GM12801 (cell line): ENCODE results near the gene JAZF1.

Source experiments
- TF ChIP-seq, protein P1 (sequence below): IDR thresholded peaks from one replicate; pipeline ENCODE4 v1.5.1; 2011; ENCODE audit warnings: control low read depth; ENCODE audit not compliant: insufficient read length; ENCODE audit errors: extremely low read depth

Gene JAZF1

DNA sequence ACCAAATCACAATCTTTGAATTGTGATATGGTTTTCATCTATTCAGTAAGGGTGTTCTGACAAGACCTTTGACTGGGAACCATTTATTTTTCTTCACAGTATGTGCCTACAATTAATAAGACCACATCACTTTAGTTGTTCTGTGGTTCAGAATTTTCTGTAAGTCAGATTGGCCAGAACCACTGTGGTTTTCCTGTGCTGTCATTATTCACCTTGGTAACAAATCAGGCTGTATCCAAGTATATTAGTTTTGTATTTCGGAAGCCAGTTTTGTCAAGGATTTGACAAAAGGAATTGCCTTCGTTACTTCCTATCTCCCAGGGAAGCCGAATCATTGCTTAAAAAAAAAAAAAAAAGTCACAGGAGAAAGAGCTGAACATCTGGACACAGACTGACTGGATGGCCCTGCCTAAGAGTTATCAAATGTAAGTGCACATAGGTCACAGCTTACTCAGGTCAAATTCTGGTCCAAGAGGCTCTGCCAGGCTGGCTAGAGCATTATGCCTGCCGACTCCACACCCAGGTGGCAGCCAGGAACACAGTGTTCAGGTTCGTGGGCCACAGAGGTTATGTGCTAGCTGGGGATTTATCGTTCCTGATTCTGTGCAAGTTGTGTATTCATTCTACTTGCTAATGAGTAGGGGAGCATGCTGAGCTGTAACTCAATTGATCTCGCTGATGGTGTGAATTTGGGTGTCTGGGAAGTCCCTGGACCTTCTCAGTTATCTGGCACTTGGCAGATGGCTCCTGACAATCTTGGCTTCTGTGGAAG is 175.3 kb downstream of the JAZF1 start:
- TF ChIP-seq, protein P1, sequence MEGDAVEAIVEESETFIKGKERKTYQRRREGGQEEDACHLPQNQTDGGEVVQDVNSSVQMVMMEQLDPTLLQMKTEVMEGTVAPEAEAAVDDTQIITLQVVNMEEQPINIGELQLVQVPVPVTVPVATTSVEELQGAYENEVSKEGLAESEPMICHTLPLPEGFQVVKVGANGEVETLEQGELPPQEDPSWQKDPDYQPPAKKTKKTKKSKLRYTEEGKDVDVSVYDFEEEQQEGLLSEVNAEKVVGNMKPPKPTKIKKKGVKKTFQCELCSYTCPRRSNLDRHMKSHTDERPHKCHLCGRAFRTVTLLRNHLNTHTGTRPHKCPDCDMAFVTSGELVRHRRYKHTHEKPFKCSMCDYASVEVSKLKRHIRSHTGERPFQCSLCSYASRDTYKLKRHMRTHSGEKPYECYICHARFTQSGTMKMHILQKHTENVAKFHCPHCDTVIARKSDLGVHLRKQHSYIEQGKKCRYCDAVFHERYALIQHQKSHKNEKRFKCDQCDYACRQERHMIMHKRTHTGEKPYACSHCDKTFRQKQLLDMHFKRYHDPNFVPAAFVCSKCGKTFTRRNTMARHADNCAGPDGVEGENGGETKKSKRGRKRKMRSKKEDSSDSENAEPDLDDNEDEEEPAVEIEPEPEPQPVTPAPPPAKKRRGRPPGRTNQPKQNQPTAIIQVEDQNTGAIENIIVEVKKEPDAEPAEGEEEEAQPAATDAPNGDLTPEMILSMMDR: no peak

DNA sequence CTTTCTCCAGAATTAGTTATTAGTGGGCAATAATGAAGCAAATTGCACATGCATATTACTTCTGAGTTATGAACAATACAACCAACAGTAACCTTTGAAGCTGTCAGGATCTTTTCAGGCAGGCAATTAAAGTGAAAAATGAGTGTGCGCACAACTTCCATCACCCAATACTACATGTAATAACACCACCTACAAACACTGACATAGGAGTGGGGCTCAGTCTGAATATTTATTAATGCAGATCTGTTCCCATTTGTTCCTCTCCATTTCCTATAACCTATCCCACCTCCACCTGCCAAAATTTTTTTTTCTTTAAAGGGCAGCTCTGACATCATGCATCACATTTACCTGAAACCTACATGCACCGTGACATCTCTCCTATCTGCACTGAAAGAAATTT is 177.2 kb downstream of the JAZF1 start:
- TF ChIP-seq, protein P1: no peak

DNA sequence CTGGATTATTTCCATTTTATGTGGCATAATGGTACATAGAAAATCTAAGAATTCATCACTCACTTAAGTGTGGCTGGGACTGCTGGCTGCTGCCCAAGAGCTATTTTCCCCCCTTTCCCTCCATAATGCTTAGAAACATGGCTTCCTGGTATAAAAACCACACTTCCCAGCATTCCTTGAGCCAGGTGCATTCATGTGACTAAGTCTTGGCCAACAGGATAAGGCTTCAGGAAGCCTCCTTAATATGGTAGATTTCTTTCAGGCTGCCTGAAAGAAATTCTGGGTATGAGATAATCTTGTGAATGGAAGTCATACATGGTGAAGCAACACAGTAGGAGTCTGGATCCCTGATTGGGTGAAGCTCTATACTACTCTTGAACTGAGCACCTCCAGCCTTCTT is 178.0 kb downstream of the JAZF1 start:
- TF ChIP-seq, protein P1: no peak

DNA sequence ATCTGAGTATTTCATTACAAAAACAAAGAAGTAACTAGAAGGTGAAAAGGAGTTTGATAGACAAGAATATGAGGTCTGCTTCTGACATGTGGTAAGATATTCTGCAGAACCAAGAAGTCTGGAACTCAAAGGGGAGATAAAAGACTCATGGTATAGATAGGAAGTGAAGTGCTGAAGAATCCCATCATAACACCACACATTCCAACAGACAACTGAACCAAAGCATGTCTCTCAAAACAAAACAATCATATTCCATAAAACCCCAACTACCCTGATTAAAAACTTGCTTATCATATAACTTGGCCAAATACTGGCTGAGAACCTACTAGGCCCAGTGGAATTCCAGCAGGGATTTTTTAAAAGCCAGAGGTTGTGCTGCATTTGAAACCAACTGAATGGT is 178.7 kb downstream of the JAZF1 start:
- TF ChIP-seq, protein P1: no peak

DNA sequence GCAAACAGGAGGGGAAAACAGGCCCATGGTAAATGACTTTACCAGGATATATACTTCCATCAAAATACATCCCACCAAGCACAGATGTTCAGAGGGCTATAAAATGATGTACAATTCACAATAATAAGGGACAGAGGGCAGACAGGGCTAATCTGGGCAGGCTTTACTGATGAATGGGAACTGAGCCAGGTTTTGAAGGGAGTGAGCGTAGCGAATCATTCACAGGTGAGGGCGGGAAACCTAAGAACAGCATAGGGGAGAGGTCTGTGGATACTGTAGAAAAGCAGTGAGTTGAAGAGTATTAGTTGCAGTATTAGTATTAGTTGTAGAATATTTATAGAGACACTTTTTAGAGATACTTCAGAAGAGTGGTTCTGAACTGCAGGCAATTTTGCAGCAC is 180.8 kb downstream of the JAZF1 start:
- TF ChIP-seq, protein P1: no peak

DNA sequence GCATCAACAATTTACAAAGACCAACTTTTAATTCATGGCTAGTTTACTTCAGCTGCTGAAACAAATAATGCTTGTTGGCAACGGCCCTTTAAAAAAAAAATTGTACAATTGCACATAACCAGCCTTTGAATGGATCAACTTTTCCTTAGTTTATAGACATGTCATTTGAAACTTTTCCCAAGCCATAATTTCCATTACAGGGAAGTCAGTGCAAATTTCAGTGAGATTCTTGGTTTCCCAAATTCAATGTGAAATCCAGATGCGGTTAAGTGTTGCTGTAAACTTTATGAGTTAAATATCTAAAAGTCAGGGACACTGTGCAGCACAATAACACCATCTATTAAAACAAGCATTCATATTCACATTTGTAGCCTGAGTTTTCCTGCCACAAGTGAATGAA is 182.2 kb downstream of the JAZF1 start:
- TF ChIP-seq, protein P1: no peak

DNA sequence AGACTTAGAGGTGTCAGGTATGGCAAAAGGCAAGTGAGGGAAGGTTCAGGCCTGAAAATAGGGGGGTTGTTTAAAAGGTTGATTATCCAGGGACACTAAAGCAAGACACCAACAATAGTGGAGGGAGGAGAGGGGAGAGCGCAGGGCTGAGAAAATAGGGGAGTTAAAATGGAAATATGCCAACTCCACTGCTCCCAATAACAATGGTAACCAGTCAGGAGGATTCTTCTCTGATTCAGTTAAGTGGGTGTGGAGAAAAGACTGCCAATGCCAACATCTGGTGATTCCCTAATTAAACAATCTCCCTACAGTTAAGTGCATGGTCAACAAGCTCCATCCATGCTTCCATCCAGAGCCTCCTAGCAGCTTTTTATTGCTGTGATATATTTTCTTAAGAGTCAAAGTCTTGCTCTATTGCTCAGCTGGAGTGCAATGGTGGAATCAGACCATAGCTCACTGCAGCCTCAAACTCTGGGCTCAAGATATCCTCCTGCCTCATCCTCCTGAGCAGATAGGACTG is 183.3 kb downstream of the JAZF1 start:
- TF ChIP-seq, protein P1: no peak

DNA sequence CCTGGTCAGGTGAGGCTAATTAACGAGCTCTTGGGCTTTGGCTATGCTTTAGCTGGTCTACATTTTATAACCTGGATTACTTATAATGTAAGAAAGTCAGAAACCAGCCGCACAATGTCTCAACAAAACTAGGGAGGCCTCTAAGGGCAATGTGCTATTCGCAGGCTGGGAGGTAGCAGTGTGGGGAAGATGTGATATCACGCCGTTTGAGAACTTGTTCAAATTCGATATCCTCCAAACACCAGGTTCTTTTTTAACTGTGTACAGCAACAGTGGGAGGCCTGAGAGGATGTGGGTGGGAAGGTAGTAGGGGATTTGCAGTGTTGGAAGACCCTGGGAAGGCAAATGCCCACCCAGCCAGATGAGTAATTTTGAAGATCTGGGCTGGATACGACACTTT is 184.5 kb downstream of the JAZF1 start:
- TF ChIP-seq, protein P1: no peak
